Measurements from ENCODE around the gene MTERF4. TPM values are rescaled to one million over a fixed set of nuclear protein-coding genes. Genes with fewer than 3 reads are reported as not detected.

The MTERF4 gene
- total RNA-seq, 4 donors from 2014 or later, result 67.8 to 110 (median 91.0) TPM

- no peak for DNase-seq
- no peak overlapping the region for H3K4me3 ChIP-seq (replicated peaks in 1 of 3)
- WGBS, 2 donors, result 87 to 89% methylated on average over 15 to 16 of the region's 16 CpGs
- H3K36me3 ChIP-seq, result no peaks in the 10 kb centered on the region
- TF ChIP-seq, protein P1, sequence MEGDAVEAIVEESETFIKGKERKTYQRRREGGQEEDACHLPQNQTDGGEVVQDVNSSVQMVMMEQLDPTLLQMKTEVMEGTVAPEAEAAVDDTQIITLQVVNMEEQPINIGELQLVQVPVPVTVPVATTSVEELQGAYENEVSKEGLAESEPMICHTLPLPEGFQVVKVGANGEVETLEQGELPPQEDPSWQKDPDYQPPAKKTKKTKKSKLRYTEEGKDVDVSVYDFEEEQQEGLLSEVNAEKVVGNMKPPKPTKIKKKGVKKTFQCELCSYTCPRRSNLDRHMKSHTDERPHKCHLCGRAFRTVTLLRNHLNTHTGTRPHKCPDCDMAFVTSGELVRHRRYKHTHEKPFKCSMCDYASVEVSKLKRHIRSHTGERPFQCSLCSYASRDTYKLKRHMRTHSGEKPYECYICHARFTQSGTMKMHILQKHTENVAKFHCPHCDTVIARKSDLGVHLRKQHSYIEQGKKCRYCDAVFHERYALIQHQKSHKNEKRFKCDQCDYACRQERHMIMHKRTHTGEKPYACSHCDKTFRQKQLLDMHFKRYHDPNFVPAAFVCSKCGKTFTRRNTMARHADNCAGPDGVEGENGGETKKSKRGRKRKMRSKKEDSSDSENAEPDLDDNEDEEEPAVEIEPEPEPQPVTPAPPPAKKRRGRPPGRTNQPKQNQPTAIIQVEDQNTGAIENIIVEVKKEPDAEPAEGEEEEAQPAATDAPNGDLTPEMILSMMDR (IDR thresholded peaks at IDR 0.05), result no peak
- no peak for TF ChIP-seq POLR2A (IDR thresholded peaks at IDR 0.05)
- intact Hi-C loops (cut with DNase I), result no loop called here
- no peaks in the 10 kb centered on the region for H3K4me1 ChIP-seq
- H3K9me3 ChIP-seq, result no peaks in the 10 kb centered on the region
- H3K27me3 ChIP-seq, result no peaks in the 10 kb centered on the region
- no peak overlapping the region for H3K27ac ChIP-seq
Measured at GRCh38 chr2:241123816-241124536, 21.9 kb upstream of the MTERF4 start.

GRCh38 chr2:241122376-241123002 is 20.4 kb upstream of the MTERF4 start:
- no peak for DNase-seq
- Histone ChIP-seq H3K4me1 (no peaks in the 10 kb centered on the region), H3K27me3 (no peaks in the 10 kb centered on the region), H3K27ac (no peak overlapping the region), H3K36me3 (no peaks in the 10 kb centered on the region), H3K9me3 (no peaks in the 10 kb centered on the region), H3K4me3 (replicated peaks in 1 of 3) (no peak overlapping the region)
- intact Hi-C loops (cut with DNase I), result no loop called here
- 92 to 96% methylated on average over 15 to 19 of the region's 19 CpGs for WGBS, 2 donors
- no peak for TF ChIP-seq POLR2A (IDR thresholded peaks at IDR 0.05)
- TF ChIP-seq, protein P1 (IDR thresholded peaks at IDR 0.05), result no peak

DNA sequence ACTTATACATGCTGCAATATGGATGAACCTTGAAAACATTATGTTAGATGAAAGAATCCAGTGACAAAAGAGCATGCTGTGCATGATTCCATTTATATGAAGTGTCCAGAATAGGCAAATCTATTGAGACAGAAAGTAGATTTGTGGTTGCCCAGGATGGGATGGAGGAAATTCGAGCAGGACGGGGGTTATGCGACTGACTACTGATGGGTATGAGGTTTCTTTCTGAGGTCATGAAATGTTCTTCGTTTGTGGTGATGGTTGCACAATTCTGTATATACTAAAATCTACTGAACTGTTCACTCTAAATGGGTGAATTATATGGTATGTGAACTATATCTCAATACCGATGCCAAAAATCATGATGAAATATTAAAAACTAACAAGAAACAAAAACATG is 18.9 kb upstream of the MTERF4 start:
- DNase-seq, result no peak
- Histone ChIP-seq H3K4me3 (replicated peaks in 1 of 3) (no peak overlapping the region), H3K9me3 (no peaks in the 10 kb centered on the region), H3K36me3 (no peaks in the 10 kb centered on the region), H3K27me3 (no peaks in the 10 kb centered on the region), H3K4me1 (no peaks in the 10 kb centered on the region), H3K27ac (no peak overlapping the region)
- TF ChIP-seq, protein P1 (IDR thresholded peaks at IDR 0.05), result no peak
- no peak for TF ChIP-seq POLR2A (IDR thresholded peaks at IDR 0.05)
- 94 to 97% methylated on average over 5 of the region's 5 CpGs for WGBS, 2 donors
- intact Hi-C loops (cut with DNase I), result no loop called here

GRCh38 chr2:241120440-241120839 is 18.4 kb upstream of the MTERF4 start:
- DNase-seq, result no peak
- no peaks in the 10 kb centered on the region for H3K27me3 ChIP-seq
- TF ChIP-seq, protein P1 (IDR thresholded peaks at IDR 0.05), result no peak
- TF ChIP-seq POLR2A (IDR thresholded peaks at IDR 0.05), result no peak
- H3K27ac ChIP-seq, result no peak overlapping the region
- H3K4me1 ChIP-seq, result no peaks in the 10 kb centered on the region
- no peaks in the 10 kb centered on the region for H3K36me3 ChIP-seq
- 95 to 100% methylated on average over 2 of the region's 2 CpGs for WGBS, 2 donors
- no peak overlapping the region for H3K4me3 ChIP-seq (replicated peaks in 1 of 3)
- intact Hi-C loops (cut with DNase I), result no loop called here
- no peaks in the 10 kb centered on the region for H3K9me3 ChIP-seq

Data from thyroid gland (tissue), 4 donors.